ENCODE data around the gene CRYBG3. TPM values are rescaled to one million over a fixed set of nuclear protein-coding genes. Genes with fewer than 3 reads are reported as not detected.

Gene CRYBG3
- total RNA-seq, 4 donors from 2014 or later = 17.4 to 41.5 (median 38.1) TPM

DNA sequence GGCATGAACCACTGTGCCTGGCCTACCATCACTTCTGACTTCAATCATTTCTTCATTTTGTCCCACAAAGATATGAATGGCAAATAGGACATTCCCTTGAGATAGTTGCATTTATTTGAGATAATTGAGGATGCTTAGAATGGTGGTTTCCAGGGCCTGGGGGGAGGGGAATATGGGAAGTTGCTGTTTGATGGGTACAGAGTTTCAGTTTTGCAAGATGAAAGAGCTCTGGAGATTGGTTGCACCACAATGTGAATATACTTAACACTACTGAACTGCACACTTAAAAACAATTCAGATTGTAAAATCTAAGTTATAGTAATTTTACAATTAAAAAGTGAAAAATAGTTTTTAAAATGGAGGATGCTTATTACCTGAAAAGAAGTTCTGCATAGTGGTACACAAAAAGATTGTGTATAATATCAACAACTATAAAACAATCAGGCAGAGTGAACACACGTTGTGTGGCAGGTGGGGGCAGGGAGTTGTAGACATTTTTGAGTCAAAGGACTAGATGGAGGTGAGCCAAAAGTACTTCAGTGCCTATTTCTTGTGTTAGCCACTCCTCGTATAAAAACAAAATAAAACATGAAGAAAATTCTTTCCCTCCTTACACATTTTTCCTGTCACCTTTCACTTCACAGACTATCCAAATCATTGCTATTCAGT lies 168.9 kb downstream of the CRYBG3 start:
- H3K27me3 ChIP-seq = no peaks in the 10 kb centered on the region
- H3K36me3 ChIP-seq = no peaks in the 10 kb centered on the region
- TF ChIP-seq, protein P1, sequence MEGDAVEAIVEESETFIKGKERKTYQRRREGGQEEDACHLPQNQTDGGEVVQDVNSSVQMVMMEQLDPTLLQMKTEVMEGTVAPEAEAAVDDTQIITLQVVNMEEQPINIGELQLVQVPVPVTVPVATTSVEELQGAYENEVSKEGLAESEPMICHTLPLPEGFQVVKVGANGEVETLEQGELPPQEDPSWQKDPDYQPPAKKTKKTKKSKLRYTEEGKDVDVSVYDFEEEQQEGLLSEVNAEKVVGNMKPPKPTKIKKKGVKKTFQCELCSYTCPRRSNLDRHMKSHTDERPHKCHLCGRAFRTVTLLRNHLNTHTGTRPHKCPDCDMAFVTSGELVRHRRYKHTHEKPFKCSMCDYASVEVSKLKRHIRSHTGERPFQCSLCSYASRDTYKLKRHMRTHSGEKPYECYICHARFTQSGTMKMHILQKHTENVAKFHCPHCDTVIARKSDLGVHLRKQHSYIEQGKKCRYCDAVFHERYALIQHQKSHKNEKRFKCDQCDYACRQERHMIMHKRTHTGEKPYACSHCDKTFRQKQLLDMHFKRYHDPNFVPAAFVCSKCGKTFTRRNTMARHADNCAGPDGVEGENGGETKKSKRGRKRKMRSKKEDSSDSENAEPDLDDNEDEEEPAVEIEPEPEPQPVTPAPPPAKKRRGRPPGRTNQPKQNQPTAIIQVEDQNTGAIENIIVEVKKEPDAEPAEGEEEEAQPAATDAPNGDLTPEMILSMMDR (IDR thresholded peaks at IDR 0.05) = no peak
- TF ChIP-seq POLR2A (IDR thresholded peaks at IDR 0.05) = no peak
- no peak overlapping the region for H3K4me3 ChIP-seq
- DNase-seq = no peak
- no peaks in the 10 kb centered on the region for H3K4me1 ChIP-seq
- no peaks in the 10 kb centered on the region for H3K9me3 ChIP-seq
- intact Hi-C loops (cut with DNase I; ENCODE audit: low total_unique reads) = no loop called here
- no peak overlapping the region for H3K27ac ChIP-seq

DNA sequence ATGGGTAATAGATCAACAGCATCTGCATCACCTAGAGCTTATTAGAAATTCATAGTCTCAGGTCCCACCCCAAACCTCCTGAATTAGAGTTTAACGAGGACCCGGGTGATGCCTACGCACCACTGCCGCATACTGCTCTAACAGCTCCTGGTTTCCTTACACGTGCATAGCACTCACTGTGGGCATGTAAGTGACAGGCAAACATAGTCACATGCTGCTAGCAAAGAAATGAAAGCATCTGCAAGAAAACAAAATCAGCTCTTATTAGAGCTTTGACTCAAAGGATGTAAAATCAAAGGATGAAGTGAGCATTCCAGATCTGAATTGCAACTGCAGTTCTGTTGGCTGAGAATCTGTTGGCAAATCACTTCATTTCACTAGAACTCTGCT lies 169.5 kb downstream of the CRYBG3 start:
- Histone ChIP-seq H3K27ac (no peak overlapping the region), H3K4me3 (no peak overlapping the region), H3K27me3 (no peaks in the 10 kb centered on the region), H3K4me1 (no peaks in the 10 kb centered on the region), H3K9me3 (no peaks in the 10 kb centered on the region), H3K36me3 (no peaks in the 10 kb centered on the region)
- intact Hi-C loops (cut with DNase I; ENCODE audit: low total_unique reads) = no loop called here
- TF ChIP-seq, protein P1 (IDR thresholded peaks at IDR 0.05) = no peak
- TF ChIP-seq POLR2A (IDR thresholded peaks at IDR 0.05) = no peak
- DNase-seq = no peak

DNA sequence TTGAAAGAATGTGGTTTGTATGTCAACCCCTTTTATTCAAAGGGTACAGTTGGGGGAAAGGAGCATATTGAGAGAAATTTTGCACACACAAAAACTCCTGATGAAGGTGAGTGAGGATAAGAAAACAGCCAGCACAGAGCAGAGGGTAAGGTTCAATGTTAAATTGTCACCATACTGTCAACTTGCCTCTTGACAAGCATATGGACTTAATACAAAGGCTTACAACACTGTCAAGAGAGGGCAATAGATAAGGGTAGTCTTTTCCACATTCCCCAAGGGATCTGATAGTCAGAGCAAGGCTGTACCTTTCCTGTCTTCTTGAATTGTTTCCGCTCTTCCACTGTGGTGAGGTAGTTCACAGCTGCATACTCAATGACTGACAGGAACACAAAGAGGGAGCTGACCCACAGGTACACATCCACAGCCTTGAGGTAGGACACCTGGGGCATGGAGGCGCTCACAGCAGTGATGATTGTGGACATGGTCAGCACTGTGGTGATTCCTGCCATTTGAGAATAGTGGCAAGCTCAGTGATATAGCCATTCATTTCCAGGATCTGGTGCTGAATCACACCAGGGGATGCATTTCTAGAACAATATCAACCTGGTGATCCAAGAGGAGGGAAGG lies 170.8 kb downstream of the CRYBG3 start:
- no peaks in the 10 kb centered on the region for H3K36me3 ChIP-seq
- H3K9me3 ChIP-seq = no peaks in the 10 kb centered on the region
- no peaks in the 10 kb centered on the region for H3K27me3 ChIP-seq
- intact Hi-C loops (cut with DNase I; ENCODE audit: low total_unique reads) = no loop called here
- TF ChIP-seq, protein P1 (IDR thresholded peaks at IDR 0.05) = no peak
- TF ChIP-seq POLR2A (IDR thresholded peaks at IDR 0.05) = no peak
- H3K27ac ChIP-seq = no peak overlapping the region
- no peak overlapping the region for H3K4me3 ChIP-seq
- DNase-seq = no peak
- H3K4me1 ChIP-seq = no peaks in the 10 kb centered on the region

DNA sequence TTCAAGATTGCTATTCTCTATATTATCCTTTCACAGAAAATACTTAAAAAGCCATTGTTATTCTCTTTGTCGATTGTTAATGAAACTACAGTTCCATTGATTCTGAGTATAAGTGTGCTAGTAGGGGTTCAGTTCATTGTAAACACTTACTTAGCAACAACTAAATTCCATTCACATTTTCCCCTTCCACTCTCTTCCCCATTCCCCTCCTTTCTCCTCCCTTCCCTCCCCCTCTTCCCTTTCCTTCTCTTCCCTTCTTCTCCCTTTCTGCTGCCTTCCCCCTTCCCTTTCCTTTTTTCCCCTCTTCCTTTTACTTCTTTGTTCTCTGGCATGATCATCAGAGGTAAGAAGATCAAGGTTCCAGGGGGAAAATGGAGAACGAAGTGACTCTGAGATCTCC lies 171.7 kb downstream of the CRYBG3 start:
- no peak for DNase-seq
- H3K4me1 ChIP-seq = no peaks in the 10 kb centered on the region
- H3K36me3 ChIP-seq = no peaks in the 10 kb centered on the region
- H3K4me3 ChIP-seq = no peak overlapping the region
- no peak for TF ChIP-seq POLR2A (IDR thresholded peaks at IDR 0.05)
- TF ChIP-seq, protein P1 (IDR thresholded peaks at IDR 0.05) = no peak
- intact Hi-C loops (cut with DNase I; ENCODE audit: low total_unique reads) = no loop called here
- no peaks in the 10 kb centered on the region for H3K27me3 ChIP-seq
- H3K27ac ChIP-seq = no peak overlapping the region
- H3K9me3 ChIP-seq = no peaks in the 10 kb centered on the region

DNA sequence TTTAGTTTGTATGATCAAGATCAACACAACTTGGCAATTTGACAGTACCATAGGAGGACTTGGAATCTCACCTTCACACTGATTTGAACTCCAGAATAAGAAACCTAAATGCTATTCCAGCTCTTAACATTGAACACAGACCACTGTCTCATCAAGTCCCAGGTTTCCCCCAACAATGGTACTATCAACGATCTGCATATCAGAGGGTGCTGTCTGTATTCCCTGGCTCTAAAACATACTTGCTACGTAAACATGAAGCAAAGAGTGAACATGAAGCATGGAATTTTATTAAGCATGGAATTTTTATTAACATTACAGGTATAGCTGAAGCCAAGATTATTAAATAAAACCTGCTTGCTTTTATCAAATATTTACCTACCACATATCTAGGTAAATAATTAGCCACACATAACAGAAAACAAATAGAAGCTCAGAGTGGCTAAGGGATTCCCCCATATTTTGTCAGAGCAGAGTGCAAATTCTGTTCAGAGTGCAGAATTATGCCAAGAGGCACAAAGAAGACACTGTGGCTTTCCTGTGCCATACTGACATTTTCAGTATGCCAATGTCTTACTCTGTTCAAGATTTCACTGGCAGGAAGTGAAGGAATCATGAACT lies 172.6 kb downstream of the CRYBG3 start:
- no peak for TF ChIP-seq POLR2A (IDR thresholded peaks at IDR 0.05)
- TF ChIP-seq, protein P1 (IDR thresholded peaks at IDR 0.05) = no peak
- intact Hi-C loops (cut with DNase I; ENCODE audit: low total_unique reads) = no loop called here
- Histone ChIP-seq H3K27ac (no peak overlapping the region), H3K4me1 (no peaks in the 10 kb centered on the region), H3K36me3 (no peaks in the 10 kb centered on the region), H3K27me3 (no peaks in the 10 kb centered on the region), H3K4me3 (no peak overlapping the region), H3K9me3 (no peaks in the 10 kb centered on the region)
- DNase-seq = no peak
